HepG2 (cell line): ENCODE data around the gene RHO. TPM values are rescaled to one million over a fixed set of nuclear protein-coding genes. Genes with fewer than 3 reads are reported as not detected.
A peak's percentile ranks its signal among the peaks of the same experiment; 100 is the strongest.

Source experiments
- AGO2 ChIP-seq: fragments of 200-400 bp; formaldehyde crosslinking; optimal IDR thresholded peaks from 2 replicates; pipeline ENCODE3; 2017; ENCODE audit warnings: mild to moderate bottlenecking, low read depth, low read length, moderate library complexity
- ATF6 ChIP-seq: sonication (generic); formaldehyde crosslinking; conservative IDR thresholded peaks from 2 replicates; pipeline ENCODE4 v1.4.0; 2020; ENCODE audit warnings: missing genetic modification reagents
- BRD4 ChIP-seq: sonication (generic); formaldehyde crosslinking; IDR thresholded peaks from 2 replicates; pipeline ENCODE4 v1.4.0; 2020; ENCODE audit warnings: missing genetic modification reagents
- DNMT1 ChIP-seq: sonication (generic); formaldehyde crosslinking; IDR thresholded peaks from 2 replicates; pipeline ENCODE4 v1.5.1; 2020; ENCODE audit warnings: mild to moderate bottlenecking, missing genetic modification reagents
- NONO ChIP-seq, 2 experiments: fragments of 450-650 bp in 1 of 2; sonication (generic) in 1 of 2; formaldehyde crosslinking in 1 of 2; IDR thresholded peaks in 1 of 2; conservative IDR thresholded peaks in 1 of 2; 2 replicates each; pipeline versions ENCODE4 v1.6.1 to v1.8.0; 2017 to 2022; ENCODE audit warnings: mild to moderate bottlenecking in 1 of 2, missing genetic modification reagents in 1 of 2, moderate library complexity in 1 of 2
- TBX3 ChIP-seq: fragments of 450-650 bp; IDR thresholded peaks from 2 replicates; pipeline ENCODE4 v1.6.1; 2017; ENCODE audit warnings: antibody characterized with exemption, mild to moderate bottlenecking, inconsistent platforms, borderline replicate concordance
- ZNF720 ChIP-seq: sonication (generic); formaldehyde crosslinking; IDR thresholded peaks from 2 replicates; pipeline ENCODE4 v1.4.0; 2020; ENCODE audit warnings: missing genetic modification reagents
- polyA plus RNA-seq, 8 experiments: library from polyadenylated mRNA; depleted of rRNA in 3 of 8; stranded (reverse) in 7 of 8; unstranded in 1 of 8; fragments of >200 nt; fragmentation: Illumina TruSeq in 4 of 8; extraction: Trizol in 4 of 8; gene quantifications; 2 replicates each; pipeline versions ENCODE4 v1.2.1 to v1.2.3, GENCODE V29; 2011 to 2016; ENCODE audit warnings: low read depth in 4 of 8, missing spikeins in 1 of 8, mixed read lengths in 1 of 8; ENCODE audit not compliant: insufficient read depth in 1 of 8
- total RNA-seq, 5 experiments: library from RNA; depleted of rRNA; stranded (reverse); fragments of >200 nt; fragmentation: Illumina TruSeq; extraction: Trizol; gene quantifications; 2 replicates each; pipeline ENCODE4 v1.2.3, GENCODE V29; 2016; ENCODE audit warnings: low read depth in 1 of 5
- TF ChIP-seq, protein P1 (sequence below): sonication (generic); formaldehyde crosslinking; IDR thresholded peaks from 2 replicates; pipeline ENCODE4 v1.5.0; 2020; ENCODE audit warnings: mild to moderate bottlenecking, missing genetic modification reagents
- TF ChIP-seq, protein P2 (sequence below), 2 experiments: sonication (generic) in 1 of 2; formaldehyde crosslinking in 1 of 2; IDR thresholded peaks; 2 replicates each; pipeline versions ENCODE4 v1.5.1 to v1.6.1; 2011 to 2020; ENCODE audit warnings: borderline replicate concordance in 1 of 2, low read depth in 1 of 2, low read length in 1 of 2, mild to moderate bottlenecking in 1 of 2, missing genetic modification reagents in 1 of 2, moderate library complexity in 1 of 2
- TF ChIP-seq, protein P3 (sequence below): sonication (generic); formaldehyde crosslinking; IDR thresholded peaks from 2 replicates; pipeline ENCODE4 v1.4.0; 2020; ENCODE audit warnings: mild to moderate bottlenecking, missing genetic modification reagents, borderline replicate concordance
- TF ChIP-seq, protein P4 (sequence below): sonication (generic); formaldehyde crosslinking; IDR thresholded peaks from 2 replicates; pipeline ENCODE4 v1.4.0; 2020; ENCODE audit warnings: mild to moderate bottlenecking, missing genetic modification reagents, borderline replicate concordance
- TF ChIP-seq, protein P5 (sequence below): sonication (generic); formaldehyde crosslinking; IDR thresholded peaks from 2 replicates; pipeline ENCODE4 v1.5.1; 2020; ENCODE audit warnings: missing genetic modification reagents, mild to moderate bottlenecking, borderline replicate concordance

Gene RHO
- total and polyA plus RNA-seq, 2 of the 13 experiments (the other 11 are each of a cell fraction or from before 2014, with no cell fraction given): not detected

DNA sequence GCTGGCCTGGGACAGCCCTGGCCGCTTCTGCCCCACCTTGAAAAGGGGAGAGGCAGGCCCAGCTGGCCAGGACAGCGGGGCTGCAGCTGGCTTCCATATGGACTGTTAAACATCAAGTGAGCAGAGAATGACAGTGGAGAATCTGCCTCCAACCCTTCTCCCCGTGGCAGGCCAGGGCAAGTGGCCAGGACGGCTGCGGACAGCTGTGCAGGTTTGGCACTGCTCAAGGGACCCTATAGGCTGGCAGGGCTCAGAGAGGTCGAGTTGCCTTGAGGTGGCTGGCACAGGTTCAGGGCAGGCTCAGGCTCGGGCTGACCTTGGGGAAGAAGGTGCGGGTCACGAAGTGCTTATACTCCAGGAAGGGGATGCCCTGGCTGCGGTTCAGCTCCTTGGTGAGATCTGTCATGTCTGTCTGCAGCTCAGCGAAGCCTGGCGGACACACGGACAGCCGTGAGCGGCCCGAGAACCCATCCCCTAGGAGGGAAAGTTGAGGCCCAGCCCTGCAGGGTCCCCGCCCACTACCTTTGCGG is 38.8 kb downstream of the RHO start (continued):
- TF ChIP-seq ATF6 (CRISPR knock-in tag) (no peak), TBX3 (no peak), ZNF720 (CRISPR knock-in tag) (no peak), DNMT1 (CRISPR knock-in tag) (no peak), NONO (IDR thresholded peaks at IDR 0.05) (no peak), NONO (CRISPR knock-in tag; conservative IDR thresholded peaks at IDR 0.05) (no peak), BRD4 (CRISPR knock-in tag) (no peak), AGO2 (peak; percentile 87)
- TF ChIP-seq, protein P1, sequence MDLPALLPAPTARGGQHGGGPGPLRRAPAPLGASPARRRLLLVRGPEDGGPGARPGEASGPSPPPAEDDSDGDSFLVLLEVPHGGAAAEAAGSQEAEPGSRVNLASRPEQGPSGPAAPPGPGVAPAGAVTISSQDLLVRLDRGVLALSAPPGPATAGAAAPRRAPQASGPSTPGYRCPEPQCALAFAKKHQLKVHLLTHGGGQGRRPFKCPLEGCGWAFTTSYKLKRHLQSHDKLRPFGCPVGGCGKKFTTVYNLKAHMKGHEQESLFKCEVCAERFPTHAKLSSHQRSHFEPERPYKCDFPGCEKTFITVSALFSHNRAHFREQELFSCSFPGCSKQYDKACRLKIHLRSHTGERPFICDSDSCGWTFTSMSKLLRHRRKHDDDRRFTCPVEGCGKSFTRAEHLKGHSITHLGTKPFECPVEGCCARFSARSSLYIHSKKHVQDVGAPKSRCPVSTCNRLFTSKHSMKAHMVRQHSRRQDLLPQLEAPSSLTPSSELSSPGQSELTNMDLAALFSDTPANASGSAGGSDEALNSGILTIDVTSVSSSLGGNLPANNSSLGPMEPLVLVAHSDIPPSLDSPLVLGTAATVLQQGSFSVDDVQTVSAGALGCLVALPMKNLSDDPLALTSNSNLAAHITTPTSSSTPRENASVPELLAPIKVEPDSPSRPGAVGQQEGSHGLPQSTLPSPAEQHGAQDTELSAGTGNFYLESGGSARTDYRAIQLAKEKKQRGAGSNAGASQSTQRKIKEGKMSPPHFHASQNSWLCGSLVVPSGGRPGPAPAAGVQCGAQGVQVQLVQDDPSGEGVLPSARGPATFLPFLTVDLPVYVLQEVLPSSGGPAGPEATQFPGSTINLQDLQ (CRISPR knock-in tag): no peak
- TF ChIP-seq, protein P2, sequence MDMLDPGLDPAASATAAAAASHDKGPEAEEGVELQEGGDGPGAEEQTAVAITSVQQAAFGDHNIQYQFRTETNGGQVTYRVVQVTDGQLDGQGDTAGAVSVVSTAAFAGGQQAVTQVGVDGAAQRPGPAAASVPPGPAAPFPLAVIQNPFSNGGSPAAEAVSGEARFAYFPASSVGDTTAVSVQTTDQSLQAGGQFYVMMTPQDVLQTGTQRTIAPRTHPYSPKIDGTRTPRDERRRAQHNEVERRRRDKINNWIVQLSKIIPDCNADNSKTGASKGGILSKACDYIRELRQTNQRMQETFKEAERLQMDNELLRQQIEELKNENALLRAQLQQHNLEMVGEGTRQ (IDR thresholded peaks at IDR 0.05; ENCODE audit: low read depth, low read length): no peak
- TF ChIP-seq, protein P2 (CRISPR knock-in tag; IDR thresholded peaks at IDR 0.05; ENCODE audit: borderline replicate concordance): no peak
- TF ChIP-seq, protein P3, sequence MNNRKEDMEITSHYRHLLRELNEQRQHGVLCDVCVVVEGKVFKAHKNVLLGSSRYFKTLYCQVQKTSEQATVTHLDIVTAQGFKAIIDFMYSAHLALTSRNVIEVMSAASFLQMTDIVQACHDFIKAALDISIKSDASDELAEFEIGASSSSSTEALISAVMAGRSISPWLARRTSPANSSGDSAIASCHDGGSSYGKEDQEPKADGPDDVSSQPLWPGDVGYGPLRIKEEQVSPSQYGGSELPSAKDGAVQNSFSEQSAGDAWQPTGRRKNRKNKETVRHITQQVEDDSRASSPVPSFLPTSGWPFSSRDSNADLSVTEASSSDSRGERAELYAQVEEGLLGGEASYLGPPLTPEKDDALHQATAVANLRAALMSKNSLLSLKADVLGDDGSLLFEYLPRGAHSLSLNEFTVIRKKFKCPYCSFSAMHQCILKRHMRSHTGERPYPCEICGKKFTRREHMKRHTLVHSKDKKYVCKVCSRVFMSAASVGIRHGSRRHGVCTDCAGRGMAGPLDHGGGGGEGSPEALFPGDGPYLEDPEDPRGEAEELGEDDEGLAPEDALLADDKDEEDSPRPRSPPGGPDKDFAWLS (CRISPR knock-in tag): no peak
- TF ChIP-seq, protein P4, sequence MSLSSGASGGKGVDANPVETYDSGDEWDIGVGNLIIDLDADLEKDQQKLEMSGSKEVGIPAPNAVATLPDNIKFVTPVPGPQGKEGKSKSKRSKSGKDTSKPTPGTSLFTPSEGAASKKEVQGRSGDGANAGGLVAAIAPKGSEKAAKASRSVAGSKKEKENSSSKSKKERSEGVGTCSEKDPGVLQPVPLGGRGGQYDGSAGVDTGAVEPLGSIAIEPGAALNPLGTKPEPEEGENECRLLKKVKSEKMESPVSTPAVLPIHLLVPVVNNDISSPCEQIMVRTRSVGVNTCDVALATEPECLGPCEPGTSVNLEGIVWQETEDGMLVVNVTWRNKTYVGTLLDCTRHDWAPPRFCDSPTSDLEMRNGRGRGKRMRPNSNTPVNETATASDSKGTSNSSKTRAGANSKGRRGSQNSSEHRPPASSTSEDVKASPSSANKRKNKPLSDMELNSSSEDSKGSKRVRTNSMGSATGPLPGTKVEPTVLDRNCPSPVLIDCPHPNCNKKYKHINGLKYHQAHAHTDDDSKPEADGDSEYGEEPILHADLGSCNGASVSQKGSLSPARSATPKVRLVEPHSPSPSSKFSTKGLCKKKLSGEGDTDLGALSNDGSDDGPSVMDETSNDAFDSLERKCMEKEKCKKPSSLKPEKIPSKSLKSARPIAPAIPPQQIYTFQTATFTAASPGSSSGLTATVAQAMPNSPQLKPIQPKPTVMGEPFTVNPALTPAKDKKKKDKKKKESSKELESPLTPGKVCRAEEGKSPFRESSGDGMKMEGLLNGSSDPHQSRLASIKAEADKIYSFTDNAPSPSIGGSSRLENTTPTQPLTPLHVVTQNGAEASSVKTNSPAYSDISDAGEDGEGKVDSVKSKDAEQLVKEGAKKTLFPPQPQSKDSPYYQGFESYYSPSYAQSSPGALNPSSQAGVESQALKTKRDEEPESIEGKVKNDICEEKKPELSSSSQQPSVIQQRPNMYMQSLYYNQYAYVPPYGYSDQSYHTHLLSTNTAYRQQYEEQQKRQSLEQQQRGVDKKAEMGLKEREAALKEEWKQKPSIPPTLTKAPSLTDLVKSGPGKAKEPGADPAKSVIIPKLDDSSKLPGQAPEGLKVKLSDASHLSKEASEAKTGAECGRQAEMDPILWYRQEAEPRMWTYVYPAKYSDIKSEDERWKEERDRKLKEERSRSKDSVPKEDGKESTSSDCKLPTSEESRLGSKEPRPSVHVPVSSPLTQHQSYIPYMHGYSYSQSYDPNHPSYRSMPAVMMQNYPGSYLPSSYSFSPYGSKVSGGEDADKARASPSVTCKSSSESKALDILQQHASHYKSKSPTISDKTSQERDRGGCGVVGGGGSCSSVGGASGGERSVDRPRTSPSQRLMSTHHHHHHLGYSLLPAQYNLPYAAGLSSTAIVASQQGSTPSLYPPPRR (CRISPR knock-in tag): no peak
- TF ChIP-seq, protein P5, sequence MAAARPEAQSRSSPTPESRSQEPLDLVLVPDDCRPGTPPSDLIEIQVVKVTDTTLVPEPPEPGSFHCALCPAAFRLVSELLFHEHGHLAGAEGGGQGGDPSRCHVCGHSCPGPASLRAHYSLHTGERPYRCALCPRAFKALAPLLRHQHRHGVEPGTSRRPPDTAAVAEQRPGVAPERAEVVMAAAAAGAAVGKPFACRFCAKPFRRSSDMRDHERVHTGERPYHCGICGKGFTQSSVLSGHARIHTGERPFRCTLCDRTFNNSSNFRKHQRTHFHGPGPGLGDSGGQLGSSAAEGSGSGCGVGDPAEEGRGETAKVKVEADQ (CRISPR knock-in tag): no peak
